Measurements from ENCODE around the gene CDH12.

Gene CDH12

GRCh38 chr5:22835686-22836085 lies 17.5 kb downstream of the CDH12 start:
- TF ChIP-seq TAF1 (IDR thresholded peaks at IDR 0.05; ENCODE audit: borderline replicate concordance, insufficient read depth, low read length): no peak
- TF ChIP-seq REST (IDR thresholded peaks at IDR 0.05; ENCODE audit: insufficient read depth in 1 of 2, low read depth in 2 of 2, low read length in 2 of 2): no peak
- TF ChIP-seq FOXP2 (optimal IDR thresholded peaks at IDR 0.05; ENCODE audit: borderline replicate concordance, extremely low read depth, extremely low read length, insufficient read depth): no peak

GRCh38 chr5:22793463-22793862 lies 59.7 kb downstream of the CDH12 start:
- TF ChIP-seq SIN3A (IDR thresholded peaks at IDR 0.05; ENCODE audit: borderline replicate concordance, insufficient read depth, low read length) (no peak), FOXP2 (optimal IDR thresholded peaks at IDR 0.05; ENCODE audit: borderline replicate concordance, extremely low read depth, extremely low read length, insufficient read depth) (no peak), REST (IDR thresholded peaks at IDR 0.05; ENCODE audit: insufficient read depth in 1 of 2, low read depth in 2 of 2, low read length in 2 of 2) (no peak), POLR2AphosphoS5 (IDR thresholded peaks at IDR 0.05; ENCODE audit: low read depth, low read length) (no peak)

- no peak for TF ChIP-seq POLR2AphosphoS5 (IDR thresholded peaks at IDR 0.05; ENCODE audit: low read depth, low read length)
Measured at GRCh38 chr5:22787807-22788206, 65.3 kb downstream of the CDH12 start.

- TF ChIP-seq POLR2AphosphoS5 (IDR thresholded peaks at IDR 0.05; ENCODE audit: low read depth, low read length) (no peak), FOXP2 (optimal IDR thresholded peaks at IDR 0.05; ENCODE audit: borderline replicate concordance, extremely low read depth, extremely low read length, insufficient read depth) (no peak), SIN3A (IDR thresholded peaks at IDR 0.05; ENCODE audit: borderline replicate concordance, insufficient read depth, low read length) (no peak), REST (IDR thresholded peaks at IDR 0.05; ENCODE audit: insufficient read depth in 1 of 2, low read depth in 2 of 2, low read length in 2 of 2) (no peak), TAF1 (IDR thresholded peaks at IDR 0.05; ENCODE audit: borderline replicate concordance, insufficient read depth, low read length) (no peak)
Measured at GRCh38 chr5:22787398-22787797, 65.7 kb downstream of the CDH12 start.

GRCh38 chr5:22780756-22781155 lies 72.4 kb downstream of the CDH12 start:
- no peak for TF ChIP-seq REST (IDR thresholded peaks at IDR 0.05; ENCODE audit: insufficient read depth in 1 of 2, low read depth in 2 of 2, low read length in 2 of 2)
- TF ChIP-seq POLR2AphosphoS5 (IDR thresholded peaks at IDR 0.05; ENCODE audit: low read depth, low read length): no peak
- no peak for TF ChIP-seq FOXP2 (optimal IDR thresholded peaks at IDR 0.05; ENCODE audit: borderline replicate concordance, extremely low read depth, extremely low read length, insufficient read depth)
- no peak for TF ChIP-seq SIN3A (IDR thresholded peaks at IDR 0.05; ENCODE audit: borderline replicate concordance, insufficient read depth, low read length)
- no peak for TF ChIP-seq TAF1 (IDR thresholded peaks at IDR 0.05; ENCODE audit: borderline replicate concordance, insufficient read depth, low read length)

Data from PFSK-1 (cell line).